Measurements from ENCODE around the gene DPYD. TPM values are rescaled to one million over a fixed set of nuclear protein-coding genes. Genes with fewer than 3 reads are reported as not detected.

DPYD gene
- polyA plus RNA-seq, 10 donors = 5.3 to 11.2 (median 7.3) TPM

- no peak for DNase-seq
These were observed 777.5 kb downstream of the DPYD start for GRCh38 chr1:97143236-97143882.

DNA sequence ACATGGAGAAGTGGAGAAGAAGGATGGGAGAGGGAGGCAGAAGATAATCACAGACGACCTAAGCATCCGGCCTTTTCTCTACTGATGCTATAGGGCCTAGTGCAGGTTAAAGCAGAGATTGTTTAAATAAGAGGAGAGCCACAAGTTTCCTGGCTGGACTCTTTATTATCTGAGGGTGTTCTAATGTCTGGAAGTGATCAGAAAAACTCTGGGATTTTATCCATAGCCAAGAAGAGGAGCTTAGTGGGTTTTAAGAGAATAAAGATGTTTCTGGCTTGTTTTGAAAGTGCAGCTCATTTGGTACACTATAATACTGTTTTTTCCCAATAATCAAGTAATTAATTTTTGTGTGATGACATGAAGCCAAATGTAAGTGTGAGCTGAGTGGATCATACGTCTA, 780.2 kb downstream of the DPYD start:
- DNase-seq = peak in 1 of 3 donors; percentile 37

- no peak for DNase-seq
These were observed 781.3 kb downstream of the DPYD start for GRCh38 chr1:97139512-97139911.

DNA sequence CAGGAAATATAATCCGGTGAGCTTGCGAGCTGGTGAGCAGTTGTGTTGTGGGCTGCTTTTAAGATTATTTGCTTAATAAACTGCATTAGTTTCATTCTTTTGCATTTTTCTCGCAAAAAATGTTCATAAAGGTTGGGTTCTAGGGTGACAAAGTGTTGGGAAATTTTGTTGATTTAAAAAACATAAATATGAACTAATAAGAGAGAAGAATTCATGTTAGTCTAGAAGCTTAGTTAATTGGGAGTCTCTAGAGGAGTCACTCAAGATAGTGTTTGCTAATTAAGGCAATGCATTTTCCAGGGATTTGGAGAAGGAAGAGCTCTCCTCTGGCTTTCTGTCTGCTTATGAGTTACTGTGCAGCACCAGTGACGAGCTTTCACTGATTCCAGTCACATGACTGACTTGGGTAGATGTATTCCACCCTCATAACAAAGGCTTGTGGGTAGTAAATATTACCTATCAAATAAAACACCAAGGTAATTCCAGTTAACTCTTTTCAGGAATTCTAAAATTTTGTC, 782.3 kb downstream of the DPYD start:
- no peak for DNase-seq

DNA sequence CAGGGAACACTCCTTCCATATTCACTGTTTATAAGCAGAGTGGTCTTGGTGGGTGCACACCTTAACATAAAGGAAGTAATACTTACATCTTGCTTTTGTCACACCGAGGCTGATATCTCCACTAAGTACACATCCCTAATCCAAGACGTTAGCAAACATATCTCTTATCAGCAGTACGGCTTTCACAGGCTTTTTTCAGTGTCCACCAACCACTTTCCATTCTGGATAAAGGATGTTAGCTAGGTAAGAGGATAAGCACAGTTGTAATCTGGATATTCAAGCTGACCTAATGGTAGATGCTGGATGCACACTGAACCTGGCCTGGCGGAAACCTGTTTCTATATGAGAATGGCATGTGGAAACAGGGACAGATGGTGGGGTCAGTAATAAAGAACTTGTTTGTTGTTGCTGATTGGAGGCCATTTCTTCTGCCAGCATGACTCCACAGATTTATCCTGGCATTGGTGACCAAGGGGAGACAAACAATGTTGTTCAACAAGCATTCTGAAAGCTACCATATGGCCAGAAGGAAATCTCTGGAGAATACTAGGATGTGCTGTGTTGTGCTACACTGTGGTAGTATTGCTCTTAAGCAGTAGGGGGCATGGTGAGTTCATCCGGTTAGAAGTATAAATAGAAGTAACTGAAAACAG, 782.8 kb downstream of the DPYD start:
- DNase-seq = peak in 2 of 3 donors; percentile 62 to 69

DNA sequence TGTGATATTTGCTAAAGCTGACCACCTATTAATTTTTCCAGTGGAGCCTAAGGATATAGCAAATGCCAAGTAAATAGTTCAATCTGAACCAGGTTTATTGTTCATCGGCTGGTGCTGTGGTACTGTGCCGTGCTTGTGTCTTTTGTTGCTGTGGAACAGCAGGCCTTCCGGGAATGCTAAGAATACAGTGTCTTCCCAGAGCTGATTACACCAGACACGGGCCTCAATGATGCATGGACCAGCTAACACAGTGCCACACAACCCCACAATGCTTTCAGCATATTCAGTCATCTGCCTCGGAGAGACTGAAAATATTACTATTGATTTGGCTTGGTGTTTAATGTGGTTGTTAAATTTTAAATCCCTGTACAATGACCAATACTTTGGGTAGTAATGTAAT, 783.8 kb downstream of the DPYD start:
- no peak for DNase-seq

DNA sequence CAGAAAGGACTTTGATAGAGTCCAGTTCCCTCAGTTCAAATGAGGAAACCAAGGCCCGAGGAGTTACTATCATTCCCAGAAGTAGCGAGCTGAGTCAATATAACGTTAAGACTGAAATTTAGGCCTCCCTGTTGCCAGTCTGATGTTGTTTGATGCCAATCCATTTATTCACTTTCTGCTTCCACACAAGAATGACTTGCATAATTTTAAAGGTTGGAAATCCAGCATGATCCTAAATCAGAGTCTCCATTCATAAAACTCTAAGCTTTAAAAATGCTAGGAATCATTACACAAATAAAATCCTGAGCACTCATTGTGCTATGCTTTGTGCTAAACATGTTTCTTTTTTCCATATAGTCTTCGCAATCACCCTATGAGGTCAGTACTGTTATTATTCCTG, 784.9 kb downstream of the DPYD start:
- DNase-seq = no peak

GRCh38 chr1:97128426-97128825, 792.4 kb downstream of the DPYD start:
- DNase-seq = no peak

DNA sequence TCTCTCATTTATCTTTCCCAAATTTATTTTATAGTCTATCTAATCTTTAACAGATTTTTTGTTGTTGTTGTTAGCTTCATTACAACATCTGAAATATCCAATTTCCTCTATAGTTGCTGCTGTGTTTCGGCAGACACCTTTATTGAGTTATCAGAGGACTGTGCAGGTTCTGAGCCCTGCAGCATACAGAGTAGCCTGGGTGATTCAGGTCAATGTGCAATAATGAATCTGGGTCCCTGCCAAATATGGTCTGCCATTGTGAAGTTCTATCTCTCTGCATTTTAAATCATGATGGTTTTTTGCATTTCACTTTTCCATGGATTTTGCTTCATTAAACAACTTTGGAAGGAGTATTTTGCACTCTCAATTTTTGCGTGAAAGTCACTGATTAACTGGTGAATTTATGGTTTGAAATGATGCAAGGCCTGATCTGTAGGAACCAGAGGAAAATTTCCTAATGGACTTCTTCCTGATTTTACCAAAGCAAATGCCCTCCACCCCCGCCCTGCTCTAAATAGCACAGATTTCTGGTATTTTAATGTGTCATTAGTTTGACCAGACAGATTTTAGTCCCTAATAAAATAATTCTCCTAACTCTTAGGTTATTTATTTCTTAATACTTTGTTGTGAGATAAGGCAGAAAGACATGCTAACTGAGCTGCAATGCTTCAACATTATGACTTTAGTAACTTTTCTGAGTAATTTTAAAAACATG, 797.0 kb downstream of the DPYD start:
- no peak for DNase-seq

- no peak for DNase-seq
These were observed 800.0 kb downstream of the DPYD start for GRCh38 chr1:97120806-97121205.

GRCh38 chr1:97119260-97120158, 801.3 kb downstream of the DPYD start:
- no peak for DNase-seq

- DNase-seq = no peak
These were observed 806.0 kb downstream of the DPYD start for GRCh38 chr1:97114842-97115241.

DNA sequence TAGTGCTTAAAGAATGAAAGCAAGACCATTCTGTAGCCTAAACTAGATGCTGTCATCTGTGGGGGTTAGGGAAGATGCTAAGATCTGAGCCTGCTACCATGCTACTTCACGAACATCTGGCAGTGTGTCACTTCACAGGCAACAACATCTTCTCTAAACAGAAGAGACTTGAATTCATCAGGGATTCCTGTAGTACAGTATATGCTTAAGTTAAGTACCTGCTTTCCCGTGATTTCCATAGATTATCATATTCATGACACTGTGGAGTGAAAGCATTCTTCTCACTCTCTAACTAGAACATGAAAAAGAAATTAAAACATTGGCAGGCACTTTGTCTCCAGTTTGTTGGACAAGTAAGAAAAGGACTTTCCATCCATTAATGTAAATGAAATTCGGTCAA, 808.4 kb downstream of the DPYD start:
- no peak for DNase-seq

- peak in 1 of 3 donors; percentile 20 for DNase-seq
These were observed 812.7 kb downstream of the DPYD start for GRCh38 chr1:97108179-97108578.

GRCh38 chr1:97105531-97105930, 815.3 kb downstream of the DPYD start:
- peak in 1 of 3 donors; percentile 39 for DNase-seq

GRCh38 chr1:97101509-97101908, 819.3 kb downstream of the DPYD start:
- DNase-seq = no peak

DNA sequence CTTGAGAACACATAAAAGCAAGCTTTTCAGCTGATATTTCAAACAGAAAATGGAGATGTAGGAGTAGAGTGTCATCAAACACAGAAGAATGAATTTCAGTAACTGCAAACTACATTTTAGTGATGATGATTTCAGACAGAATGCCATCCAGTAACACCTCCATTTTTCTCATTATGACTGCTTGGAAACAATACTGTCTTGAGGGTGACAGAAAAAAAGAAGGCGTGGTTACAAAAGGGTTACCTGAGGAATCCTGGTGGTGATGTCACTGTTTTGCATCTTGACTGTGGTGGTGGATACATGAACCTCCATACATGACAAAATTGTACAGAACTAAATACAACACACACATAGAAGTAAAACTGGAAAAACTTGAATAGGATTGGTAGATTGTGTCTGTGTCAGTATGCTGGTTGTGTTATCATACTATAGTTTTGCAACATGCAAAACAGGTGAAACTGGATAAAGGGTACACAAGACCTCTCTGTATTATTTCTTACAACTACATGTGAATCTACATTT, 823.4 kb downstream of the DPYD start:
- DNase-seq = no peak

GRCh38 chr1:97095764-97096163, 825.1 kb downstream of the DPYD start:
- no peak for DNase-seq

DNA sequence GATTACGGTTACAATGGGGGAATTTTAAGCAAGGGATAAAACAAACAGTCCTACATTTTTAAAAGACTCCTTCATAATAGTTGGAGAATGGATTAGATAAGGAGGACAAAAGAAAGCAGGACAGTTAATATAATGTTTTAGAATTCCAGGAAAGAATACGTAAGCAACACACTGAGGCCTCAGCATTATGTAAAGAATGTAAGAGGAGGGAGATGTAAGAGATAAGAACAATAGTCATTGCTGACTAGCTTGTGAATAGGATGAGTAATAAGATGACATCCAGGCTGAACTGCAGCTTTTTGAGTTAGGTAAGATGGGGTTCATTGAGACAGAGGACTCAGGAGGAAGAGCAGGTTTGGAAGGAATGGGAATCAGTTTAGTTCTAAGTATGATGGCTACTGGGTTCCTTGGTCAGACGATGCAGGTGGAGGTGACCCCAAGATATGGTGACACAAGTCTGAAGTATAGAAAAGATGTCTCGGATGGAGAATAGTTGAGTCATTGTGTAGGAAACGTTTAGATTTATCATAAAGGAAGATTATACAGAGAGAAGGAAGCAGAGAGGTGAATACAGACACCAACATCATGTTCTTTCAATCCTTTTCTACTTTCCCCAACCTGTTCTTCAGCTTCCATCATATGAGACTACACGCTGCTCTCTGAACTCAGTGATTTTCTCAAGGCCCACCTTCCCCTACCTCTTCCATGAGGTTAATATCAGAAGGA, 826.4 kb downstream of the DPYD start:
- DNase-seq = peak in 1 of 3 donors; percentile 74

DNA sequence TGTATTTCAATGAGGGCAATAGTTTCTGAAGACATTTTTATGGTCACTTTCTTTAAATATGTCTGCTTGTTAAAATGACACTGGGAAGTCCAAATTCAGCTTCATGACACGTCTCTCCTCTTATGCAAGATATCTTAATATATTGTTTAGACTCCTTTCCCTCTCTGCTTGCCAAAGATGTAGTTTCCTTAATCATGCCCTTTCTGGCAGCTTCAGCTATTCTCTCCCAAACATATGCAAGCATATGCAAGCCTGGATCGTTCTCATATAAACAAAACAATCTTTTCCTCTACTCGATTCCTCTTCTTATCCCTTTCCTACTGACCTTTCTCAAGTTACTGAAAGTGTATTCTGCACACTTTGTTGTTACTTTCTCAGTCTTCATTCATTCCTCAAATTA, 827.1 kb downstream of the DPYD start:
- peak in 2 of 3 donors; percentile 34 to 36 for DNase-seq

DNA sequence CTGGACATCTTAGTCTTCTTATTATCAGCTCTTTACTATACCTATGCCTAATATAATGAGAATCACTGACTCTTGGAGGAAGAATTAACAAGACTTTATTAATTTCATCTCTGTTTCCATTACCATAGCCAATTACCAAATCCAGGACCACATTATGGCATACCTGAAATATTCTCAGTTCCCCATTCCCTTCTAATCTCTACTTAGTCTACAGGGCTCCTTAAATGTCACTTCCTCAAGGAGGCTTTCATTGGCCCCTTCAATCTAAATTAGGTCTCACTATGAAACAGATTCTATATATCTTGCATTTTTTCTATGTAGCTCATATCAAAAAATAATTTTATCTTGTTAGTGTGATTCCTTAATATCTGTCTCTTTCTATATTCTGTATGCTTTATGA, 828.0 kb downstream of the DPYD start:
- DNase-seq = no peak

Data from muscle of back (tissue), 11 donors.